Lung (tissue), 12 donors: Measurements from ENCODE around the gene AGRP. TPM values are rescaled to one million over a fixed set of nuclear protein-coding genes. Genes with fewer than 3 reads are reported as not detected.

Experiments
- ATAC-seq: fragments of 200-7000 bp; cut with Tn5 transposase; one replicate; pipeline ENCODE4 v1.9.1; 2020; ENCODE audit warnings: moderate number of reproducible peaks; ENCODE audit not compliant: insufficient read depth, low FRiP score
- DNase-seq, 3 donors: peaks; one replicate each; pipeline ENCODE4 v3.0.0-alpha.2; 2013 to 2017
- H3K27ac ChIP-seq, 2 donors: one replicate each; pipeline ENCODE4 v1.5.1; 2013; ENCODE audit warnings: mild to moderate bottlenecking in 2 of 2, moderate library complexity in 2 of 2, control low read depth in 1 of 2, inconsistent platforms in 1 of 2, low read depth in 1 of 2, low read length in 1 of 2
- H3K27me3 ChIP-seq, 3 donors: one replicate each; pipeline ENCODE4 v1.5.1; 2013; ENCODE audit warnings: low read length in 2 of 3; ENCODE audit not compliant: control insufficient read depth in 3 of 3, insufficient read depth in 3 of 3
- H3K36me3 ChIP-seq, 4 donors: one replicate each; pipeline ENCODE4 v1.5.1; 2013; ENCODE audit warnings: low read length in 4 of 4, mild to moderate bottlenecking in 1 of 4, moderate library complexity in 1 of 4; ENCODE audit not compliant: control insufficient read depth in 4 of 4, insufficient read depth in 4 of 4
- H3K4me1 ChIP-seq, 5 donors: one replicate each; pipeline ENCODE4 v1.5.1; 2013; ENCODE audit warnings: low read length in 5 of 5, mild to moderate bottlenecking in 2 of 5, moderate library complexity in 1 of 5; ENCODE audit not compliant: control insufficient read depth in 5 of 5, insufficient read depth in 5 of 5
- H3K4me3 ChIP-seq: one replicate; pipeline ENCODE4 v1.5.1; 2013; ENCODE audit warnings: mild to moderate bottlenecking, control low read depth, moderate library complexity
- H3K9ac ChIP-seq, 2 donors: one replicate each; pipeline ENCODE4 v1.5.1; 2013; ENCODE audit warnings: low read length in 2 of 2, control low read depth in 1 of 2; ENCODE audit not compliant: insufficient read depth in 1 of 2
- H3K9me3 ChIP-seq, 4 donors: one replicate each; pipeline ENCODE4 v1.5.1; 2013; ENCODE audit warnings: low read length in 3 of 4, mild to moderate bottlenecking in 1 of 4, moderate library complexity in 1 of 4; ENCODE audit not compliant: control insufficient read depth in 4 of 4, insufficient read depth in 3 of 4
- WGBS, 2 donors: extraction: QIAGEN DNeasy Blood & Tissue Kit; methylation state at CpG; one replicate each; pipeline ENCODE4 v1.1.7; 2013; 5-methylcytosine and 5-hydroxymethylcytosine counted together
- polyA plus RNA-seq, 2 donors: library from polyadenylated mRNA; stranded (reverse); fragments of 200-250 nt; gene quantifications; one replicate each; pipeline ENCODE4 v1.2.1, GENCODE V29; 2013
- total RNA-seq, 2 donors: library from RNA; depleted of rRNA in 1 of 2; stranded (reverse); fragments of >200 nt in 1 of 2; gene quantifications; one replicate each; pipeline ENCODE4 v1.2.1, GENCODE V29; 2014 to 2021
- TF ChIP-seq, protein P1 (sequence below): IDR thresholded peaks from 2 replicates; pipeline ENCODE4 v1.5.1; 2012; ENCODE audit warnings: mild to moderate bottlenecking; ENCODE audit errors: control extremely low read depth, extremely low read depth
- donor health status: control.
- donor health status: control.
- donor health status: Bipolar disorder and iron deficiency.
- donor health status: healthy.
- donor health status: DM: yes; HTN: yes; CAD: no.

The AGRP gene
- total and polyA plus RNA-seq, 4 donors, result 0.97 to 8.3 (median 1.4) TPM; not detected in 1

DNA sequence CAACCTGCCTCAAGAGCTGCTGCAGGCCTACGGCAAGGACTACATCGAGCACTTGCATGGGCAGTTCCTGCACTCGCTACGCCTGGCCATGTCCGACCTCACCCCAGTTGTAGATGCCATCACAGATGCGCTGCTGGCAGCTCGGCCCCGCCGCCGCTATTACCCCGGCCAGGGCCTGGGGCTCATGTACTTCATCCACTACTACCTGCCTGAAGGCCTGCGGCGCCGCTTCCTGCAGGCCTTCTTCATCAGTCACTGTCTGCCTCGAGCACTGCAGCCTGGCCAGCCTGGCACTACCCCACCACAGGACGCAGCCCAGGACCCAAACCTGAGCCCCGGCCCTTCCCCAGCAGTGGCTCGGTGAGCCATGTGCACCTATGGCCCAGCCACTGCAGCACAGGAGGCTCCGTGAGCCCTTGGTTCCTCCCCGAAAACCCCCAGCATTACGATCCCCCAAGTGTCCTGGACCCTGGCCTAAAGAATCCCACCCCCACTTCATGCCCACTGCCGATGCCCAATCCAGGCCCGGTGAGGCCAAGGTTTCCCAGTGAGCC, 46.6 kb downstream of the AGRP start:
- no peaks in the 10 kb centered on the region for H3K27me3 ChIP-seq
- peaks cover 0 to 10% (median 5%) of the 10 kb centered on the region in 5 donors for H3K4me1 ChIP-seq
- DNase-seq (no peak), ATAC-seq (no peak)
- peaks cover 0 to 45% (median 13%) of the 10 kb centered on the region in 4 donors for H3K36me3 ChIP-seq
- no peak overlapping the region for H3K4me3 ChIP-seq
- TF ChIP-seq, protein P1, sequence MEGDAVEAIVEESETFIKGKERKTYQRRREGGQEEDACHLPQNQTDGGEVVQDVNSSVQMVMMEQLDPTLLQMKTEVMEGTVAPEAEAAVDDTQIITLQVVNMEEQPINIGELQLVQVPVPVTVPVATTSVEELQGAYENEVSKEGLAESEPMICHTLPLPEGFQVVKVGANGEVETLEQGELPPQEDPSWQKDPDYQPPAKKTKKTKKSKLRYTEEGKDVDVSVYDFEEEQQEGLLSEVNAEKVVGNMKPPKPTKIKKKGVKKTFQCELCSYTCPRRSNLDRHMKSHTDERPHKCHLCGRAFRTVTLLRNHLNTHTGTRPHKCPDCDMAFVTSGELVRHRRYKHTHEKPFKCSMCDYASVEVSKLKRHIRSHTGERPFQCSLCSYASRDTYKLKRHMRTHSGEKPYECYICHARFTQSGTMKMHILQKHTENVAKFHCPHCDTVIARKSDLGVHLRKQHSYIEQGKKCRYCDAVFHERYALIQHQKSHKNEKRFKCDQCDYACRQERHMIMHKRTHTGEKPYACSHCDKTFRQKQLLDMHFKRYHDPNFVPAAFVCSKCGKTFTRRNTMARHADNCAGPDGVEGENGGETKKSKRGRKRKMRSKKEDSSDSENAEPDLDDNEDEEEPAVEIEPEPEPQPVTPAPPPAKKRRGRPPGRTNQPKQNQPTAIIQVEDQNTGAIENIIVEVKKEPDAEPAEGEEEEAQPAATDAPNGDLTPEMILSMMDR, result no peak
- peaks cover 0 to 2% (median 0%) of the 10 kb centered on the region in 4 donors for H3K9me3 ChIP-seq
- H3K9ac ChIP-seq, result no peak overlapping the region
- 95 to 96% methylated on average over 23 of the region's 23 CpGs for WGBS, 2 donors
- no peak overlapping the region for H3K27ac ChIP-seq

DNA sequence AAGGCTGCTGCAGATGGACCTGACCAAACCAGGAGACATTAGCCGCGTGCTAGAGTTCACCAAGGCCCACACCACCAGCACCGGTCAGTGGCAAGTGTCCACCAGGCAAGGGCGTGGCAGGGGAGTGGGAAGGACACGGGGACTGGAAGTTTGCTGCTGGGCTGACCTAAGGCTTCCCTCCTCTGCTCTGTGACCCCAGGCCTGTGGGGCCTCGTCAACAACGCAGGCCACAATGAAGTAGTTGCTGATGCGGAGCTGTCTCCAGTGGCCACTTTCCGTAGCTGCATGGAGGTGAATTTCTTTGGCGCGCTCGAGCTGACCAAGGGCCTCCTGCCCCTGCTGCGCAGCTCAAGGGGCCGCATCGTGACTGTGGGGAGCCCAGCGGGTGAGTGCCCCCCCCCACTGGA, 47.6 kb downstream of the AGRP start:
- WGBS, 2 donors, result 92 to 93% methylated on average over 16 of the region's 16 CpGs
- Histone ChIP-seq H3K9ac (no peak overlapping the region), H3K27ac (no peak overlapping the region), H3K4me3 (no peak overlapping the region), H3K27me3 (no peaks in the 10 kb centered on the region), H3K36me3 (peaks cover 0 to 39% (median 13%) of the 10 kb centered on the region in 4 donors), H3K4me1 (peaks cover 0 to 7% (median 0%) of the 10 kb centered on the region in 5 donors), H3K9me3 (peaks cover 0 to 2% (median 0%) of the 10 kb centered on the region in 4 donors)
- DNase-seq (no peak), ATAC-seq (no peak)
- TF ChIP-seq, protein P1, result no peak

DNA sequence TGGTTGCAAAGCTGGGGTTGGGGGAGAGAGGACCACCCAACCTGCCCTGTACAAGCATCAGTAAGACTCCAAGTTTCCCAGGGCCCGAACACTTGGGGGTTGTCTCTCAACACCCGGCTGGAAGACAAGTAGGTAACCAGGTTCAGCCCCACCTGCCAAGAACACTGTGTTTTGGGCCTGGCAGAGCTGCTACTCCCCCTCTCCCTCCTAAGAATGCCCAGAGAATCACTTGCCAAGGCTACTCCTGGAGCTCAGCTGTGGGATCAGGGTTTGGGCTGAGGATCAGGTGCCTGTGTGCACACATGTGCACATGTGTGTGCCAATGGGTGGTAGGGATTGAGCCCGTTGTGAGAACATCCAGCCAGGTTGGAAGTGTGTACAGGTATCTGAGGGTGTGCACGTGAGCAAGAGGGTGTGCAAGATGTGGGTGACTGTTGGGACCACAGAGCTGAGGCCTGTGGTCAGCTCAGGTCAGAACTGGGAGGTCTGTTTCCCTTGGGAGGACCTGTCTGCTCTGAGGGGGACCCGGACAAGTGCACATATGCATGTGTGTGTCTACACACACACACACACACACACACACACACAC, 50.1 kb downstream of the AGRP start:
- H3K27ac ChIP-seq, result no peak overlapping the region
- 91 to 93% methylated on average over 5 of the region's 5 CpGs for WGBS, 2 donors
- peaks cover 0 to 10% (median 7%) of the 10 kb centered on the region in 3 donors for H3K27me3 ChIP-seq
- H3K4me3 ChIP-seq, result no peak overlapping the region
- no peaks in the 10 kb centered on the region for H3K9me3 ChIP-seq
- ATAC-seq, result no peak
- TF ChIP-seq, protein P1, result no peak
- peaks cover 0 to 20% (median 0%) of the 10 kb centered on the region in 5 donors for H3K4me1 ChIP-seq
- H3K36me3 ChIP-seq, result peaks cover 0 to 21% (median 8%) of the 10 kb centered on the region in 4 donors
- no peak for DNase-seq
- H3K9ac ChIP-seq, result no peak overlapping the region

Other genes starting within 250 kb of the AGRP start
- gene FHOD1, start 236.1 kb downstream of the AGRP start, total RNA-seq, result 100 to 1,000 TPM in 1 of 2 donors, 10 to 100 TPM in 1; 51.3 to 129 TPM
- gene FHOD1, start 236.1 kb downstream of the AGRP start, polyA plus RNA-seq, result 10 to 100 TPM; 64.1 to 67.0 TPM
- 1 to 10 TPM; 4.2 to 5.9 TPM for gene SLC9A5, start 234.6 kb downstream of the AGRP start, total RNA-seq
- gene SLC9A5, start 234.6 kb downstream of the AGRP start, polyA plus RNA-seq, result 1 to 10 TPM; 1.2 to 2.4 TPM
- gene PLEKHG4, start 204.0 kb downstream of the AGRP start, total RNA-seq, result 10 to 100 TPM; 14.6 to 26.9 TPM
- gene PLEKHG4, start 204.0 kb downstream of the AGRP start, polyA plus RNA-seq, result 10 to 100 TPM in 1 of 2 donors, 1 to 10 TPM in 1; 9.0 to 19.5 TPM
- 1 to 10 TPM in 1 of 2 donors, under 1 TPM in 1; 0.40 to 5.1 TPM for gene KCTD19, start 156.8 kb downstream of the AGRP start, total RNA-seq
- gene KCTD19, start 156.8 kb downstream of the AGRP start, polyA plus RNA-seq, result under 1 TPM; 0.07 to 0.24 TPM
- 100 to 1,000 TPM in 1 of 2 donors, 10 to 100 TPM in 1; 14.4 to 103 TPM for gene LRRC36, start 156.7 kb downstream of the AGRP start, total RNA-seq
- gene LRRC36, start 156.7 kb downstream of the AGRP start, polyA plus RNA-seq, result 10 to 100 TPM in 1 of 2 donors, 1 to 10 TPM in 1; 2.1 to 18.8 TPM
- 100 to 1,000 TPM; 183 to 371 TPM for gene TPPP3, start 90.0 kb downstream of the AGRP start, total RNA-seq
- 100 to 1,000 TPM; 164 to 186 TPM for gene TPPP3, start 90.0 kb downstream of the AGRP start, polyA plus RNA-seq
- gene ZDHHC1, start 67.1 kb downstream of the AGRP start, total RNA-seq, result 10 to 100 TPM; 14.9 to 31.8 TPM
- gene ZDHHC1, start 67.1 kb downstream of the AGRP start, polyA plus RNA-seq, result 10 to 100 TPM; 10.9 to 27.4 TPM
- 1 to 10 TPM; 6.5 to 6.8 TPM for gene HSD11B2, start 52.4 kb downstream of the AGRP start, total RNA-seq
- gene HSD11B2, start 52.4 kb downstream of the AGRP start, polyA plus RNA-seq, result 10 to 100 TPM in 1 of 2 donors, 1 to 10 TPM in 1; 2.6 to 39.8 TPM
- 100 to 1,000 TPM in 1 of 2 donors, 10 to 100 TPM in 1; 87.2 to 185 TPM for gene ATP6V0D1, start 2.4 kb downstream of the AGRP start, total RNA-seq
- gene ATP6V0D1, start 2.4 kb downstream of the AGRP start, polyA plus RNA-seq, result 100 to 1,000 TPM in 1 of 2 donors, 10 to 100 TPM in 1; 39.6 to 249 TPM
- gene RIPOR1, start 45.3 kb upstream of the AGRP start, total RNA-seq, result 100 to 1,000 TPM in 1 of 2 donors, 10 to 100 TPM in 1; 85.1 to 122 TPM
- 10 to 100 TPM; 44.1 to 55.6 TPM for gene RIPOR1, start 45.3 kb upstream of the AGRP start, polyA plus RNA-seq
- gene CTCF, start 79.0 kb upstream of the AGRP start, total RNA-seq, result 10 to 100 TPM; 28.5 to 54.2 TPM
- gene CTCF, start 79.0 kb upstream of the AGRP start, polyA plus RNA-seq, result 10 to 100 TPM; 16.7 to 18.1 TPM
- 1 to 10 TPM; 1.2 to 2.9 TPM for gene CARMIL2, start 161.6 kb upstream of the AGRP start, total RNA-seq
- gene CARMIL2, start 161.6 kb upstream of the AGRP start, polyA plus RNA-seq, result 1 to 10 TPM; 1.7 to 2.5 TPM
- gene ACD, start 176.7 kb upstream of the AGRP start, total RNA-seq, result 10 to 100 TPM; 13.4 to 19.7 TPM
- 10 to 100 TPM; 13.2 to 18.4 TPM for gene ACD, start 176.7 kb upstream of the AGRP start, polyA plus RNA-seq
- 1 to 10 TPM; 1.4 to 6.2 TPM for gene PARD6A, start 177.4 kb upstream of the AGRP start, total RNA-seq
- gene PARD6A, start 177.4 kb upstream of the AGRP start, polyA plus RNA-seq, result 1 to 10 TPM; 4.4 to 5.0 TPM
- gene ENKD1, start 183.2 kb upstream of the AGRP start, total RNA-seq, result 10 to 100 TPM; 27.1 to 35.9 TPM
- gene ENKD1, start 183.2 kb upstream of the AGRP start, polyA plus RNA-seq, result 10 to 100 TPM; 24.4 to 35.0 TPM
- 1 to 10 TPM; 6.1 to 6.4 TPM for gene C16orf86, start 183.3 kb upstream of the AGRP start, total RNA-seq
- 1 to 10 TPM; 3.7 to 4.4 TPM for gene C16orf86, start 183.3 kb upstream of the AGRP start, polyA plus RNA-seq
- gene GFOD2, start 235.8 kb upstream of the AGRP start, total RNA-seq, result 10 to 100 TPM; 18.4 to 26.3 TPM
- 10 to 100 TPM; 10.1 to 13.7 TPM for gene GFOD2, start 235.8 kb upstream of the AGRP start, polyA plus RNA-seq